NCI-H187 (cell line): ENCODE data around the gene TLR4.

Experiments used
- DNase-seq, 2 experiments: peaks; one replicate each; lab custom pipeline; 2025; lab: John Stamatoyannopoulos, UW

The TLR4 gene

DNA sequence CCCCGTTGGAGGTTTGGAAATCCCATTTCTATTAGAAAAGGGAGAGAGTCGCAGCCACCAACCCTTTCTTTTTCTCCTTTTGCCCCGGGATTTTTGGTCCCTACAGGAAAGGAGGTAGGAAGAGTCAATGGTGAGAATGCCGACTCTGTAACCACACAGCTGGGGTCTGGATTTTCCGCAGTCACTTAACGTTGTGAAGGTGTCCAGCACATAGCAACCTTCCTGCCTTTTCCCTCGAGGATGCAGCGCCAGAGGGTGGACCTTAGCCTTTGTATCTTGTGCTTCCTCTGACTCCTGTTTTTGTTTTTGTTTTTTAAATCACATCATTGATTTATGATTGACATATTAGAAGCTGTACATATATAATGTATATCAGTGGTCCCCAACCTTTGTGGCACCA is 41.4 kb downstream of the TLR4 start:
- DNase-seq, result no peak

DNA sequence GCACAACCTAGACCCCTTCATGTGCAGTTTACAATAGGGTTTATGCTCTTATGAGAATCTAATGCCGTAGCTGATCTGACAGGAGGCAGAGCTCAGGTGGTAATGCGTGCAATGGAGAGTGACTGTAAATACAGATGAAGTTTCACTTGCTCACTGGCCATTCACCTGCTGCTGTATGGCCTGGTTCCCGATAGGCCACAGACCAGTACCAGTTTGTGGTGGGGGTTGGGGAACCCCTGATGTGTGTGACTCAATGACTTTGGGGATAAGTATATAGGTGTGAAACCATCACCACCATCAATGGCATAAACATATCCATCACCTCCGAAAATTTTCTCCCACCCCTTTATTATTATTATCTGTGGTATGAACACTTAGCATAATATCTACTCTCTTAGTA is 42.1 kb downstream of the TLR4 start:
- DNase-seq, result no peak

DNA sequence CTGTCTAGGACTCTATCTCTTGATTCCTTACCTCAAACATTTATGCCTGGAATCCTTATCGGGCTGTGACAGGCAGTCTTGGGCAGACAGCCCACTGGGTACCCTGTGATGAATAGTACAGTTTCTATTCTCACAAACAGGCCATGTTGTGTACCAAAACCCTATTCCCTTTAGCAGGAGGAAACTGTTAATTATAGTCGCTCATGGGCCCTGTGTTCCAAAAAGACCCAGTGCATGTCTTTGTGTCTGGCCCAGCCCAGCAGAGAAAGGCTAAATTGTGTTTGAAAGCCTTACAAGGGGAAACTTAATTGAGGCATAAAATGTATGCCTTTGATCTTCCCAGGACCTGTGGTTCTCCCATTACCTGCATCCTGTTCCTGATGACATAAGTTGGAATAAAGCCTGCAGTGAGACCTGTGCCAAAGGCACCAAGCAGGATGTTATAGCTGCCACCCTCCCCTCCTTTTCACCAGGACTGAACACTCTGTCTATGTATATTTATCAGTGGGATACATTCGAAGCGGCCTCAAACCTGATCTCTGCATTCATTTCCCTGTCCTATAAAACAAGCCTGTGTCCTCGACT is 43.3 kb downstream of the TLR4 start:
- DNase-seq, result no peak

DNA sequence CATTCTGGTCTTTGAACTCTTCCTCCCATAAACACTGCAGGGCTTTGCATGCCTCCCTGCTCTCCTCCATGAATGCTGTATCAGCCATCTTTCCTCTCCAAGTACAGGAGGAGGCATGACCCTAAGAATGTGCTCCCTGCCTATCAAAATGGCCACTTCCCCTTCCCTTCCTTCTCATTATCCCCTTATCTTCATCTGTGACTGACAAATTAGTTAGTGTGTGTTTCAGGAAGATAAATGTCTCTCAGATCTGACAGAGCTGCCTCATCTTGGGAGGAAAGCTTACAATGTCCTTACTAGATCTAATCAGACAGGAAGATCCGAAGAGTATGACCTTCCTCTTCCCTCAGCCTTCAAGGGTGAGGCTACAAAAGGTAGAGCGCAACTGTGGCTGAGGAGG is 46.2 kb downstream of the TLR4 start:
- no peak for DNase-seq

DNA sequence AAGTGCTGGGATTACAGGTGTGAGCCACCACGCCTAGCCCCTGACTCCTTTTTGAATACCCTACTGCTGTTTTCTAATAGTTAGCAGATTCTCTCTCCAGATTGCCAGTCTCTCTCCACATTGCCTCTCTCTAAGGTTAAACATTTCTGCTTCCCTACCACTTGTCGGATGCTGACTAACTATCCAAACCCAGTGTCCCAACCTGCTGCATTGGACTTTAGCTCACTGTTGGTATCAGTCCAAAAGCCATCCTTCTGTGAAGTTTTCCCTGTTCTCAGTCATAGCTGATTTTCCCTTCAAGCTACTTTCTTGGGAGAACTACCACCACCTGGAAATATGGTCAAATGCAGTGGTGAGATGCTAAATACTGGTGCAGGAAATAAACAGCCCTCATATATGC is 48.7 kb downstream of the TLR4 start:
- DNase-seq, result no peak

DNA sequence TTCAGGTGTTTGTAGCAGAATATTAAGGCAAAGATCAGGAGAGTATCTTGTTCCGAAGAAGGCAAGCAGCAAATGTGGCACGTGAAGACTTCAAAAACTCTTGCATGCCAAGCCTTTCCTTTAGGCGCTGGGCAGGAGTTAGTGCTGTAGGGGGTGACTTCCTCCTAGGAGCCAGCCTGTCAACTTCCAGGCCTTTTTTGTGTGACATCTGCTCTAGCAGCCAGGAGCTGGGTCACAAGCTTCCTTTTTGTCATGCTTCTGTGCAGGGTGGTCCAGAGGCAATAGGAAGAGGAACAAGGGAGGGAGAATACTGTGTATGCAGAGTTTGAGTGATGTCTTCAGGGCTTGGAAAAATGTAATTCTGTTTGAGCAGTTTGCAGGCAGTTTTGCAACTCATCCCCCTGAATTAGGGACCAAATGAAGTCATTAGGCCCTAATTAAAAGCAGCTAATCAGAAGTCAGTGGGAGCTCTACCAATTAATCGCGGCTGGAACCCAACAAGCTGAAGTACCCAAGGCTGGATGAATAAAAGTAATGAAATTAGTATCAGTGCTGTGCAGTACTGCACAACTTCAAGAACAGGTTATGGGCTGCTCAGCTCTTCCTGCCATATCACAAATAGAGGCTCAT is 53.5 kb downstream of the TLR4 start:
- no peak for DNase-seq

DNA sequence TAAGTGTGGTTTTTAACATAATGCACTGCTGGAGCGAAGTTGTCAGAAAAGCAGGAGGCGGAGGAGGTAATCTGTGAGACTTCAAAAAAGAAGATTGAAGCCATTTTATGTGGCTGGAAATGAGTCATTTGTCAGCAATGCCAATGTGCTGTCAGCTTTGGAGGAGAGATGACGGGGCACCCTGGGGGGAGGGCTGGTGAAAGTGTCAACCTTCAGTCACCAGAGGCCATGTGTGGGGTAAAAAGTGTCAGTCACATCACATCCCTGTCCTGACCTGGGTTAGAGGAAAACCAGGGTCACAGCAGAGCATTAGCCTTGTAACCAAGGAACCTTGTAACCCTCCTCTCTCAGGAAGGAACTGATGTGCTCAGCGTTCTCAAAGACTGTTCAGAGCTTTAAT is 59.1 kb downstream of the TLR4 start:
- no peak for DNase-seq

DNA sequence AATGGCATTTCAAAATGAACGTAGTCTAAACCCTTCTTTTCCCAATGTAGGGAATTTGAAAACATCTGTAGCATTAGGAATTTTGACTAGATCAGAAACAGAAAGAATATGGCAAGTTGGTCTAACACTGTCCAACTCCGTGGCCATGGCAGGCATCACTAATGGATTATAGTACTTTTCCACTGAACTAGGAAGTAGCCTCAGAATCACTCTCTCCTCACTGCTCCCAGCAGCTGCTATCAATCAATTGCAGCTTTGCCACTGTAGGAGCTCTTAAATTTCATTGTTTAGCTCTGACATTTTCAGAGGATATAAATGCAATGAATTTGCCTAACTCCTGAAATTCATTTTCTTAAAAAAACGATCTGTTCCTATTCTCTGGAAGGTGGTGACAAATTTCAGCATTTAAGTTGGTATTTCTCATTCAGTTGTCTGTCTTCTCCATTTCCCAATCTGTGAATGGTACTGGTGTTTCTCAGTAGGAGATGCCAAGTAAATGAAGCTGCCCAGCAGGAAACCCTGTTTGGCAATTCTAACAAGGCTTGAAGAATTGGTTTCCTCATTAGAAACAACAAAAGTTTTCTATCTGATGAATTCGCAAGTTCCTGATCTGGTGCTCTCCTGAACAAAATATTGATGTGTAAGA is 64.7 kb downstream of the TLR4 start:
- no peak for DNase-seq

DNA sequence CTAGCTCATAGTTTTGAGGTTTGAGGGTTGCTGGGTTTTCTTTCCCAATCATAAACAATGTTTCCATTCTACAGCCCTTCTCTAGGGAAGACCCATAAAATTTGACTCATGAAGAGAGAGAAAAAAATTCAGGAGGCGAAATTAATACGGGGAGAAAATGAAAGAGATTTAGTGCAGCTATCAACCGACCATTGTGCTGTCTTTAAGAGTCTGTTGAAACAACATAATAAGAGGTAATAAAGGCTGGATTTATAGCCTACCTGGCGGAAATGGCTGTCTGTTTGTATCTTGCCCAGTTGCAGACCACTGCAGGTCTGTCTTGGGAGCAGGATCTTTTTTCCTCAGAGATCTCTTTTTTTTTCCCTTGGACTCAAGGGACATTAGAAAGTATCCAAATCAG is 66.9 kb downstream of the TLR4 start:
- no peak for DNase-seq

DNA sequence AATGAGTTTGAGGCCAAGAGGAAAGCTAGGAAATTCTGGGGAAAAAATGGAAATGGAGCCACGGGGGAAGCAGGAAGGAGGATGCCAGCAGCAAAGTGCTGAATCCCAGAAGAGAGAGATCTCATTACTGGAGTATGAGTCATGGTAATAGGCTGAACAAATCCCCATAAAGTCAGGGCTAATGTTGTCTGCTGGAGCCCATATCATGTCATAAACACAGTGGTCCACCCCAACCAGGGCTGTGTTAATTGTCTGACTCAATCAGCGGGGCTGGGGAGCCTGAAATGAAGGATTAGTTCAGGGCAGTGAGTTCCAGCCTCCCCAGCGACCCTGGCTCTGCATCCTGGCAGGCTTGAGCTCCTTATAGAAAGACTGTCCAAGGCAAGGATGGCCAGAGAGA is 68.8 kb downstream of the TLR4 start:
- DNase-seq, result no peak
